Posterior vena cava (tissue), 2 donors: ENCODE results near the gene L3MBTL4. TPM values are rescaled to one million over a fixed set of nuclear protein-coding genes. Genes with fewer than 3 reads are reported as not detected.

ENCODE experiments used
- DNase-seq: peaks from one replicate; pipeline ENCODE4 v3.0.0-alpha.2; 2020; ENCODE audit warnings: low spot score
- intact Hi-C, 2 donors: fragments of 100-400 bp; cut with DNase I; formaldehyde crosslinking; loops; one replicate each; pipeline versions ENCODE4 v1.14.1 to v1.14.2; 2022 to 2023
- total RNA-seq, 2 donors: library from RNA; stranded (reverse); fragmentation: NEBNext Ultra II Directional; extraction: Animal tissue kit (Norgen Biotek cat#: 25700); gene quantifications; one replicate each; pipeline ENCODE4 v1.2.1, GENCODE V29; 2021
- donor health status: DM: yes; HTN: yes; CAD: no.
- donor health status: DM: yes; HTN: yes; CAD: no.

The L3MBTL4 gene
- total RNA-seq, 2 donors from 2014 or later, result 10.5 to 17.6 TPM

- intact Hi-C loops, result no loop called here
- DNase-seq, result no peak
Observed at GRCh38 chr18:5986257-5986931, 428.3 kb downstream of the L3MBTL4 start.

GRCh38 chr18:5984245-5984644 is 430.5 kb downstream of the L3MBTL4 start:
- intact Hi-C loops, result no loop called here
- no peak for DNase-seq

- intact Hi-C loops, result no loop called here
- DNase-seq, result no peak
Observed at GRCh38 chr18:5983488-5983887, 431.2 kb downstream of the L3MBTL4 start.

GRCh38 chr18:5982332-5982731 is 432.4 kb downstream of the L3MBTL4 start:
- no peak for DNase-seq
- intact Hi-C loops, result no loop called here

- no peak for DNase-seq
- intact Hi-C loops, result no loop called here
Observed at GRCh38 chr18:5980721-5981120, 434.0 kb downstream of the L3MBTL4 start.

- intact Hi-C loops, result no loop called here
- no peak for DNase-seq
Observed at GRCh38 chr18:5979971-5980457, 434.7 kb downstream of the L3MBTL4 start.

GRCh38 chr18:5979176-5979888 is 435.4 kb downstream of the L3MBTL4 start:
- intact Hi-C loops, result no loop called here
- DNase-seq, result no peak

GRCh38 chr18:5977022-5977421 is 437.7 kb downstream of the L3MBTL4 start:
- DNase-seq, result no peak
- intact Hi-C loops, result no loop called here

GRCh38 chr18:5975111-5976002 is 439.4 kb downstream of the L3MBTL4 start:
- intact Hi-C loops, result no loop called here
- DNase-seq, result no peak

- DNase-seq, result no peak
- intact Hi-C loops, result no loop called here
Observed at GRCh38 chr18:5974696-5975095, 440.0 kb downstream of the L3MBTL4 start.

GRCh38 chr18:5973099-5973498 is 441.6 kb downstream of the L3MBTL4 start:
- intact Hi-C loops, result no loop called here
- DNase-seq, result no peak

GRCh38 chr18:5972298-5972697 is 442.4 kb downstream of the L3MBTL4 start:
- intact Hi-C loops, result no loop called here

GRCh38 chr18:5969989-5970403 is 444.7 kb downstream of the L3MBTL4 start:
- no peak for DNase-seq
- intact Hi-C loops, result no loop called here

More at GRCh38 chr18:5972298-5972697, 442.4 kb downstream of the L3MBTL4 start:
- DNase-seq, result no peak

- intact Hi-C loops, result no loop called here
- no peak for DNase-seq
Observed at GRCh38 chr18:5969355-5969988, 445.2 kb downstream of the L3MBTL4 start.

- intact Hi-C loops, result no loop called here
- no peak for DNase-seq
Observed at GRCh38 chr18:5967666-5968065, 447.0 kb downstream of the L3MBTL4 start.

GRCh38 chr18:5967007-5967406 is 447.7 kb downstream of the L3MBTL4 start:
- no peak for DNase-seq
- intact Hi-C loops, result no loop called here

- intact Hi-C loops, result no loop called here
- DNase-seq, result no peak
Observed at GRCh38 chr18:5966514-5966913, 448.2 kb downstream of the L3MBTL4 start.

GRCh38 chr18:5964996-5965395 is 449.7 kb downstream of the L3MBTL4 start:
- DNase-seq, result no peak
- intact Hi-C loops, result no loop called here

GRCh38 chr18:5964596-5964995 is 450.1 kb downstream of the L3MBTL4 start:
- no peak for DNase-seq
- intact Hi-C loops, result no loop called here
